ENCODE data around the gene MAP2K5.

MAP2K5 gene

GRCh38 chr15:67796196-67797127, 254.0 kb downstream of the MAP2K5 start:
- no peak overlapping the region for H2AFZ ChIP-seq (ENCODE audit: low read depth, low read length)
- no peaks in the 10 kb centered on the region for H3K27me3 ChIP-seq (ENCODE audit: low read depth, low read length)
- TF ChIP-seq EZH2phosphoT487 (IDR thresholded peaks at IDR 0.05; ENCODE audit: low read depth): no peak
- H4K20me1 ChIP-seq (ENCODE audit: insufficient read depth, low read length): no peaks in the 10 kb centered on the region
- H3K36me3 ChIP-seq (replicated peaks; ENCODE audit: low read depth, low read length): no peaks in the 10 kb centered on the region
- H3K27ac ChIP-seq (ENCODE audit: low read length): no peak overlapping the region
- no peaks in the 10 kb centered on the region for H3K79me2 ChIP-seq (ENCODE audit: low read length)
- no peak overlapping the region for H3K4me3 ChIP-seq (ENCODE audit: low read length)
- H3K4me1 ChIP-seq (ENCODE audit: low read length): no peaks in the 10 kb centered on the region
- no peak overlapping the region for H3K9ac ChIP-seq (ENCODE audit: low read length)
- no peaks in the 10 kb centered on the region for H3K9me3 ChIP-seq (ENCODE audit: insufficient read depth, low read length)
- no peak overlapping the region for H3K4me2 ChIP-seq (ENCODE audit: low read length)

GRCh38 chr15:67799801-67800205, 257.3 kb downstream of the MAP2K5 start:
- H4K20me1 ChIP-seq (ENCODE audit: insufficient read depth, low read length): no peaks in the 10 kb centered on the region
- TF ChIP-seq EZH2phosphoT487 (IDR thresholded peaks at IDR 0.05; ENCODE audit: low read depth) (no peak), CTCF (IDR thresholded peaks at IDR 0.05; ENCODE audit: low read depth, low read length) (no peak)
- H2AFZ ChIP-seq (ENCODE audit: low read depth, low read length): no peak overlapping the region
- no peaks in the 10 kb centered on the region for H3K4me1 ChIP-seq (ENCODE audit: low read length)
- H3K36me3 ChIP-seq (replicated peaks; ENCODE audit: low read depth, low read length): no peaks in the 10 kb centered on the region
- H3K9me3 ChIP-seq (ENCODE audit: insufficient read depth, low read length): no peaks in the 10 kb centered on the region
- no peak overlapping the region for H3K9ac ChIP-seq (ENCODE audit: low read length)
- no peaks in the 10 kb centered on the region for H3K79me2 ChIP-seq (ENCODE audit: low read length)
- H3K27me3 ChIP-seq (ENCODE audit: low read depth, low read length): no peaks in the 10 kb centered on the region
- H3K27ac ChIP-seq (ENCODE audit: low read length): no peak overlapping the region
- H3K4me2 ChIP-seq (ENCODE audit: low read length): no peak overlapping the region
- no peak overlapping the region for H3K4me3 ChIP-seq (ENCODE audit: low read length)

GRCh38 chr15:67801142-67801541, 258.6 kb downstream of the MAP2K5 start:
- no peak overlapping the region for H3K9ac ChIP-seq (ENCODE audit: low read length)

More at GRCh38 chr15:67801142-67801541, 258.6 kb downstream of the MAP2K5 start:
- no peaks in the 10 kb centered on the region for H3K36me3 ChIP-seq (replicated peaks; ENCODE audit: low read depth, low read length)
- no peaks in the 10 kb centered on the region for H3K27me3 ChIP-seq (ENCODE audit: low read depth, low read length)
- H3K4me1 ChIP-seq (ENCODE audit: low read length): no peaks in the 10 kb centered on the region; the same call in 1 of the 2 replicates
- no peaks in the 10 kb centered on the region for H4K20me1 ChIP-seq (ENCODE audit: insufficient read depth, low read length)
- H3K4me2 ChIP-seq (ENCODE audit: low read length): no peak overlapping the region
- H2AFZ ChIP-seq (ENCODE audit: low read depth, low read length): no peak overlapping the region
- no peaks in the 10 kb centered on the region for H3K79me2 ChIP-seq (ENCODE audit: low read length)
- H3K9me3 ChIP-seq (ENCODE audit: insufficient read depth, low read length): no peaks in the 10 kb centered on the region
- TF ChIP-seq CTCF (IDR thresholded peaks at IDR 0.05; ENCODE audit: low read depth, low read length) (no peak), EZH2phosphoT487 (IDR thresholded peaks at IDR 0.05; ENCODE audit: low read depth) (no peak)
- no peak overlapping the region for H3K27ac ChIP-seq (ENCODE audit: low read length)
- H3K4me3 ChIP-seq (ENCODE audit: low read length): no peak overlapping the region

Data from OCI-LY3 (cell line).